DMS 273 (cell line): Measurements from ENCODE around the gene CYB5R2.

Experiments used
- DNase-seq: peaks from one replicate; lab custom pipeline; 2025; ENCODE audit not compliant: unreplicated experiment; lab: John Stamatoyannopoulos, UW

Gene CYB5R2

GRCh38 chr11:7672960-7673723 is at the start of gene CYB5R2:
Gene CYB5R2 (minus strand): TSS chr11:7673500. CDS start chr11:7672825, 675 bp downstream.
- peak; percentile 3 for DNase-seq

GRCh38 chr11:7714786-7715185 is 41.5 kb upstream of the CYB5R2 start:
- no peak for DNase-seq

DNA sequence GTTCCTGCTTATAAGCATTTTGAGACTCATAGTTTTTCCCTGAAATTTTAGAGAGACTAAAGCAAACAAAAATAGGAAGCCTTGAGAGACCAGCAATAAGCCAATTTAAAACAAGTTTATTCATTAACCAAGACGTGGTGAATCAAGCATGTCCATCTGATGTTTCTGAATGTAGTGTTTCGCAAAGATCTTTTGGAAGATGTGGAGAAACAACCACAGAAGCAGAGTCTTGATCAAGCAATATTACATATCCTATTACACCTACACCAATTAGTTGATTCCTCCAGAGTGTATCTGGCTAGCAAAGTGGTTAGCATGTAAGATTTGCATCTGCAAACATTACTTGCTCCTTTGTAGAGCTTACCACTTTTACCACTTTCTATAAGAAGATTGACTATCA is 33.1 kb upstream of the CYB5R2 start, which contains the start of gene OVCH2:
TSS of gene OVCH2 (minus strand) at position 101 of the 400 bp plus-strand sequence. CDS start at position 18, 83 bp downstream.
- DNase-seq: no peak

- no peak for DNase-seq
These were observed 30.4 kb upstream of the CYB5R2 start for GRCh38 chr11:7703740-7704139.

GRCh38 chr11:7696424-7696823 is 23.1 kb upstream of the CYB5R2 start:
- no peak for DNase-seq

DNA sequence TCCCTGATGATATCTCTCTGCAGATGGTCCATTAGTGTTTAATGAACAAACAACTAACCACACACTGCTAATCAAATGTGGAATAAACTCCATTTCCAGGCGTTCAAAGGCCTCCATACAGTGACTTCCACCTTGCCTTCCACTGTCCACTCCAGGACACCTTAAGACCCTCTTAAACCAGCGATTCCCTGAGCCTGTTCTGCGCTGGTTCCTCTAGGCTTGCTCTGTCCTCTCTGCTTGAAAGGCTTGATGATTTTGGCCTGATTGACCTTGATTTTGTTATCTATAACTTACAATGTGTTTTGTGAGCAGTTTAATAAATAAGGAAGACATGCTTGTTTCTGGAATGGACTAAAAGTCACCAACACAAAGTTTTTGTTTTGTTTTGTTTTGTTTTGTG is 20.9 kb upstream of the CYB5R2 start:
- DNase-seq: no peak

DNA sequence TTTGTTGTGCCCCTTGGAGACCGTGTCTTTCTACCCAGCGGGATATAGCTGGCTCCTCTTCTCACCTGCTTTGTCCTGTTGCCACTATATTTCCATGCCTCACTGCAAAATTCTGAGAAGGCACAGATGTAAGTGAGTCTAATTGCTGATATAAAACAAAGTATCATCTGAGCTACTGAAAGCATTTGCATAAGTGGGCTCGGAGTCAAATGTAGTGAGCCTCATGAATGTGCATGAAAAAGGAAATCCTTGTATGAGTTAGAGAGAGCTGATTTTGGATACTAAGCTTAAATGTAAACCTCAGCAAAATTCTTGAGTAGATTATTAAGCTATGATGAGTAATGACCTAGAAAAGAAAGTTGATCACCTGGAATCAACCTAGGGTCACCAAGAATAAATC is 19.1 kb upstream of the CYB5R2 start:
- DNase-seq: no peak

DNA sequence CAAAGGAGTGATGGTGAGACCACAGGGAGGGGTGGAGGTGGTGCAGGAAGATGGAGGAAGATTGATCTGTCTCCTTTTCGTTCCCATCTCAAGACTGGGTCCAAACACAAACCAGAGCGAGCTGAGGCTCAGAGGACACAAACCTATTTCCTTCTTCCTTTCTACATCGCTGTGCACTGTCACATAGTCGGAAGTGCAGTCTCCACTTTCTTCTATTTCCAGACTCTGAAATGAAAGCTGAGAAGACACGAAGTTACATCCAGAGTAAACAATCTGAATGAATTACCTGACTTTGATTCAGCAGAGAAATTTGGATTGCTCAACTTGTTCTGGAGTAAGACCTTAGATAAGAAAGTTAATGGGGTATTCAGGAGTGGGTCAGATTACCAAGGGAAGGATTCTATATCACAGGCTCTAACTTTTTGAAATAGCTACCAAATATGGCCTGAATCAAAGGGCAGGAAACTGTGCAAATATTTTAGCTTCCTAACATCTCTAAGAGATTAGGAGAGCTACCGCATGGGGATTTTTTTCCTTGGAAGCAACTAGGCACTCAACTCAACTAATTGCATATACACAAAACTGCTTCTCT is 18.6 kb upstream of the CYB5R2 start:
- no peak for DNase-seq

DNA sequence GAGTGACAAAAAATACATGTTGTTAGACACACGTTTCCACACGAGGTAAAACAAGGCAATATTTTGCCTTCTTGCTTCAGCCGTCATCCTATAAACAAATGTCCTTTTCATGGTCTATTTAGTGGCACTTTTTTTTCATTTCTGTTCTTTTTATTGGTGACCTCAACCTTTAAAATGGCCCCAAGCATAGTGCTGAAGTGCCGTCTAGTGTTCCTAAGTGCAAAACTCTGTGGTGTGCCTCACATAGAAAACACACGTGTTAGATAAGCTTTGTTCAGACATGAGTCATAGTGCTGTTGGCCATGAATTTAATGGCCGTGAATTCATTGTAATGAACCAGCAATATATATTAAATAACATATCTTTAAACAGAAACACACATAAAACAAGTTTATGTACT is 17.3 kb upstream of the CYB5R2 start:
- no peak for DNase-seq

GRCh38 chr11:7689239-7689638 is 15.9 kb upstream of the CYB5R2 start:
- no peak for DNase-seq

- DNase-seq: peak; percentile 31
These were observed 15.0 kb upstream of the CYB5R2 start for GRCh38 chr11:7688238-7688826.

GRCh38 chr11:7687386-7687785 is 14.1 kb upstream of the CYB5R2 start:
- DNase-seq: no peak

DNA sequence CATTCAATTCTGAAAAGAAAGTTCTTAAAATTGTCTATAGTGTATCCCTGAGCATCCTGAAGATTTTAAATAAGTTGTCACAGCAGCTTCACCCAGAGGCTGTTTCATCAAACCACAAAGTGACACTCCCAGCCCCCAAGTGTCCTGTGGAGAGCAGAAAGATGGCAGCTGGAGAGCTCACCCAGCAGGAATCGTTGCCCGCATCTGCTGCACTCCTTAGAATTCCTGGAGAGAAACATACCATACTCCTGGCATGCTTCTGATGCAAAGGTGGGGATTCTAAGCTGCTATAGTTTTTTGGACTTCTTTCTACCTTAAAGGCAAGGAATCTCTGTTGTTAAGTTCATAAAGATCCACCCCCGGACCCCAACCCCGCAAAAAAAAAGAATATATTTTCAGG is 13.5 kb upstream of the CYB5R2 start:
- DNase-seq: no peak

DNA sequence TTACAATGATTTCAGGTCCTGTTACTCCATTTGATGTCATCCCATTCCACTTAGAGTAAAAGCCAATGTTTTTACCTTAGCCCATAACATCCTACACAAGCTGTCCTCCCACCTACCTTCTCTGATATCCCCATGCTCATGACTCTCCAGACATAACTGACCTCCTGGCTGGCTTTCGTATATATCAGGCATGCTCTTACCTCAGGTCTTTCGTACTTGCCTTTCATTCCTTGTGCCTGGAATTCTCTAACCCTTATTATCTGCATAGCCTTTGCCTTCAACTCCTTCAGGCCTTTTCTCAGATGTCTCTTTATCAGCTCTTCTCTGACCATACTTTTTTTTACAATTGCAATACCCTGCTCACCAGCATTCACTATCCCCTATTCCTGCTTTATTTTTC is 10.3 kb upstream of the CYB5R2 start:
- DNase-seq: no peak

GRCh38 chr11:7677796-7678201 is 4.5 kb upstream of the CYB5R2 start:
- no peak for DNase-seq

- no peak for DNase-seq
These were observed 3.8 kb upstream of the CYB5R2 start for GRCh38 chr11:7677071-7677470.

- no peak for DNase-seq
These were observed 2.3 kb upstream of the CYB5R2 start for GRCh38 chr11:7675631-7676030.

DNA sequence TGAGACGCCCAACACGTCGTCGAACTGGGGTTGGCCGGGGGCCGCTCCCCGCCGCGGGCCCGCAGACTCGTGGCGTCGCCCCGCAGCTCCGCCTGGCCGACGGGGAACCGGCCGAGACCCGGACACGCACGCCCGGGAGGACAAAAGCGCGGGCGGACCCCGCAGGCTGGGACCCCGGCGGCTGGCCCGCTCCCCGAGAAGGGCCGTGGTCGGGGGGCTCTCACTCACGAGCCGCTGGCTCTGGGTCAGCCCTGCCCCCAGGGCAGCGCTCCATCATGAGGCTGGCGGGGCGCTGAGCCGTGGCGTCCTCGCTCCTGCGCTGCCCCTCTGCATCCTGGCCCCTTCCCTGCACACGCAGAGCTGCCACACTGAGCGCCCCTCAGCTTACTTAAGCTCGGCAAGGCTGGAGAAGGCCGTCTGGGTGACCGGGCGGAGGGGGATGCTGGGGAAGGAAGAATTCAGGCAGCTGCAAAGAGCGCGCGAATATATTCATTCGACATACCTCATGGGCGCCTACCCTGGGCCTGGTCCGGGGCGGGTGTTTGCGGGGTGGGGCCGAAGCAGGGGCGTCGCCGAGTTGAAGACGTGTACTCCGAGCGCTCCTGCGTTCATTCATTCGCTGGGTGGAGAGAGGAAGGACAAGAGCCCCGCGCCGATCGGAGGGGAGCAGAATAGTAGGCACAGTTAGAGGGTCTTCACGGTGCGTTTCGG is 579 bp upstream of the CYB5R2 start:
- DNase-seq: no peak

- no peak for DNase-seq
These were observed 882 bp downstream of the CYB5R2 start for GRCh38 chr11:7672276-7672959.

- DNase-seq: no peak
These were observed 1.7 kb downstream of the CYB5R2 start for GRCh38 chr11:7671347-7672215.
